GM08714 (cell line): ENCODE results near the gene E2F8.
"Not testable (repeated sequence)": the region's sequence is repeated elsewhere in the genome, so short reads cannot be mapped to it uniquely, and the experiment has no call there.

Experiments used
- H3K4me3 ChIP-seq: fragments of 200-500 bp; sonication (Bioruptor generic); 2 replicates; pipeline ENCODE4 v1.5.1; 2014; ENCODE audit warnings: mild to moderate bottlenecking, low read length, inconsistent platforms
- ZNF274 ChIP-seq: IDR thresholded peaks from 2 replicates; pipeline ENCODE4 v1.6.1; 2012; ENCODE audit warnings: mild to moderate bottlenecking, low read depth, low read length

The E2F8 gene, protein sequence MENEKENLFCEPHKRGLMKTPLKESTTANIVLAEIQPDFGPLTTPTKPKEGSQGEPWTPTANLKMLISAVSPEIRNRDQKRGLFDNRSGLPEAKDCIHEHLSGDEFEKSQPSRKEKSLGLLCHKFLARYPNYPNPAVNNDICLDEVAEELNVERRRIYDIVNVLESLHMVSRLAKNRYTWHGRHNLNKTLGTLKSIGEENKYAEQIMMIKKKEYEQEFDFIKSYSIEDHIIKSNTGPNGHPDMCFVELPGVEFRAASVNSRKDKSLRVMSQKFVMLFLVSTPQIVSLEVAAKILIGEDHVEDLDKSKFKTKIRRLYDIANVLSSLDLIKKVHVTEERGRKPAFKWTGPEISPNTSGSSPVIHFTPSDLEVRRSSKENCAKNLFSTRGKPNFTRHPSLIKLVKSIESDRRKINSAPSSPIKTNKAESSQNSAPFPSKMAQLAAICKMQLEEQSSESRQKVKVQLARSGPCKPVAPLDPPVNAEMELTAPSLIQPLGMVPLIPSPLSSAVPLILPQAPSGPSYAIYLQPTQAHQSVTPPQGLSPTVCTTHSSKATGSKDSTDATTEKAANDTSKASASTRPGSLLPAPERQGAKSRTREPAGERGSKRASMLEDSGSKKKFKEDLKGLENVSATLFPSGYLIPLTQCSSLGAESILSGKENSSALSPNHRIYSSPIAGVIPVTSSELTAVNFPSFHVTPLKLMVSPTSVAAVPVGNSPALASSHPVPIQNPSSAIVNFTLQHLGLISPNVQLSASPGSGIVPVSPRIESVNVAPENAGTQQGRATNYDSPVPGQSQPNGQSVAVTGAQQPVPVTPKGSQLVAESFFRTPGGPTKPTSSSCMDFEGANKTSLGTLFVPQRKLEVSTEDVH

DNA sequence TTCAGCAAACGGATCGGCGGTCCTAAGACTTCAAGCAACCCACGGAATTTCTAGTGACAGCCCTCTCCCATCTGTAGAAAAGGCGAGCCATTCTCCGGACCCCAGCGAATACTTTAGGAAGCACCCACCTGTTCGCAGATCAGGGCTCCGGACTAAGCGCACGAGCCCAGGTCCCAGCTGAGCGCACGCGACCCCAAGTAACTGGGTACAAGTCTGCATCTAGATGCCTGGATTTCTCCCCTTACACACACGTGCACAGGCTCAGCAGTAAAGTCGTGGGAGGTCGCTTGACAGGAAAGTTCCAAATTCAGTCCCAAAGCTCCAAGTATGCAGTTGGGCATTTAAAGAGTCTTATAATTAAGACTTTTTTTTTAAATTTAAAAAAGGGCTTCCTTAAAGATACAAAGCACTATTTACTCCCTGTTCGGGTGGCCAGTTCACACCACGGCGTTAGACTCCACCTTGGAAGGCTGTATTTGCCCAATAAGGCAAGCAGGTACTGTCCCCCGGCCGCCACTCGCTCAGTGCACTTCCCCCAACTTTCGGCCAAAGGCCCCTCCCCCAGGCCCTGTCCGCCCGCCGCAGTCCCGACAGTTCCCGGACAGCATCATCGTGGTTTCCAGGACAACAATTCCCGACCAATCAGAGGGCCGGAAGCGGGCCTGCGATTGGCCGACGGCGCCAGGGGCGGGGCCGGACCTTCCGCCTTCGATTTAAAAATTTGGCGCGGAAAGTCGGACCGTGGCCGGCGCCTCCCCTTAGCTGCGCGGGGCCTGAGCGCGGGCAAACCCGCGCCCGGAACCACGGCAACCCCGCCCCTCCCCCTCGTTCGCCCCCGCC, at the start of gene E2F8:
Gene E2F8, minus strand, starts transcription at position 526 of the 840 bp plus-strand sequence. CDS start 824 bp downstream, outside the sequence.
- peak within 1 kb of the TSS; percentile 88 for H3K4me3 ChIP-seq
- TF ChIP-seq ZNF274 = no peak

DNA sequence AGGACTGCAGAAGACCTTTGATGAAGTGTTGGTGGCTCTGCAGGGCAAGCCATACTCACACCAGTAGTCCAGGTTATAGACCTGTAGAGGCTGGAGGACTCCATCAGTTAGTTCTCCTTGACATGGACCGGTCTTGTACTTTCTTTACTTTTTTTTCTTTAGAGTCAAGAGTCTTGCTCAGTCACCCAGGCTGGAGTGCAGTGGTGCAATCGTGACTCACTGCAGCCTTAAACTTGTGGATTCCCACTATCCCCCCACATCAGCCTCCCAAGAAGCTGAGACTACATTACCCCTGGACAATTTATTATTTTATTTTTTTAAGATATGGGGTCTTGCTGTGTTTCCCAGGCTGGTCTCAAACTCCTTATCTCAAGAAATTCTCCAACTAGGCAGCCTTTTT, 49.6 kb upstream of the E2F8 start:
- no peak overlapping the region for H3K4me3 ChIP-seq
- TF ChIP-seq ZNF274 = no peak

DNA sequence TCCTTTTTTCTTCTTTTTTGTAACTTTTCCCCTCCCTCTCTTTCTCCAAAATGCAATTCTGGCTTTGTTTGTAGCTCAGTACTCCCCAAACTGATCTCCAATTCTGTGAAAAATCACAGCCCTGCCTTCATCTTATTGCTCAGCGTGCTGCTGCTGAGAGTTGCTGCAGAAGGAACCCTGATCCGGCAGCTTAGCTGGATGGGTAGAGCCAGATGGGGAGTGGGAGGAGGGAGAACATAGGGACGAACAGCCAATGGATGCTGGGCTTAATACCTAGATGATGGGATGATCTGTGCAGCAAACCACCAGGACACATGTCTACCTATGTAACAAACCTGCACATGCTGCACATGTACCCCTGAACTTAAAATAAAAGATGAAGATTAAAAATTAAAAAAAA, 47.5 kb upstream of the E2F8 start:
- H3K4me3 ChIP-seq = no peak overlapping the region
- TF ChIP-seq ZNF274 = no peak

DNA sequence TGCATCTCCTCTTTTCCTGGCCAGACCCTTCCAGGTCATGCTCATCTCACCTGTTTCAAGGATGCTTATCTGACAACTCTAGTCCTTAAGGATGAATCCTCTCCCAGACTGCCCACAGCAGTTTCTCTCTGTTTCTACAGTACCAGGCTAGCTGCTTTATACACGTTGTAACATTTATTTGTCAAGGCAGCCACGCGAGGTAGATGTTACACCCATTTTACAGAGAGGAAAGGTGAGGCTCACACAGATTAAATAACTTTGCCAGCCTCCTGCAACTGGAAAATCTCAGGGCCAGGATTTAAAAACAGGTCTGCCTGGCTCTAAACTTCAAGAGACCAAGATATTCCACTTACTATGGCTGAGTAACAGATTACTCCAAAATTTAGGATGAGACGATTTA, 45.7 kb upstream of the E2F8 start:
- no peak for TF ChIP-seq ZNF274
- no peak overlapping the region for H3K4me3 ChIP-seq

DNA sequence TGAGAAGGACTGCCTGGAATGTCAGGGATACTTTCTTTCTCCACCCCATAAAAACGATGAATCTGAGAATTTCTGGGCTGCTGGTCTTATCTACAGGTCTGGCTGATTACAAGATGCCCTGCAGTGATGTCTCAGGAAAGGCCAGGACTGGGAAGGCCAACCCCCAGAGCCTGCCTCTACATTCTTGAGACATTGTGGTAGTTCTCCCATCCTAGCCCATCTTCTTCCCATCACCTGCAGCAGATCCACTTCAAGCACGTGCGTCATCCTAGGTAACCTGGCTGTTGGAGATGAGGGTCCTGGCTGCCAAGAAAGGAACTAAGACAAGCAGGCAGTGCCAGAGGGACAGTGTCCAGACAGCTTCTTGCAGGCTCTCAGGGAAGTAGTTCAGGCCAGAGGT, 44.1 kb upstream of the E2F8 start:
- H3K4me3 ChIP-seq = no peak overlapping the region
- no peak for TF ChIP-seq ZNF274

DNA sequence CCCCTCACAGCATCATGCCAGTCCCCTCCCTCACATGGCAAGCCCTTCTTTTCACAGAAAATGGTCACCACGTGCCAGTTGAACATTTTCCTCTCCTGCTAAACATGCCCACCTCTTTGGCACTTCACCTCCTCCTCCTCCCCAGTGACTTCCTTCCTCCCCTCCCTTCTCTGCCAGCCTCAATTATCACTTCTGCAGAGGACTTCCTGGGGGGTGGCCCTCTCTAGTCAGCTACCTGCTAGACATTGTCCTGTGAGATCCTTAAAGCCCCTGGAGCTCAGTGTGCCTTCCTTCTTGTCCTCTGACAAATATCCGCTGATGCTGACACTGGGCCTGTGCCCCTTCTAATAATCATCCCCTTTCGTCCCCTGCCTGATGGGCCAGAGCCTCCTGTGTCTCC, 43.2 kb upstream of the E2F8 start:
- TF ChIP-seq ZNF274 = no peak

DNA sequence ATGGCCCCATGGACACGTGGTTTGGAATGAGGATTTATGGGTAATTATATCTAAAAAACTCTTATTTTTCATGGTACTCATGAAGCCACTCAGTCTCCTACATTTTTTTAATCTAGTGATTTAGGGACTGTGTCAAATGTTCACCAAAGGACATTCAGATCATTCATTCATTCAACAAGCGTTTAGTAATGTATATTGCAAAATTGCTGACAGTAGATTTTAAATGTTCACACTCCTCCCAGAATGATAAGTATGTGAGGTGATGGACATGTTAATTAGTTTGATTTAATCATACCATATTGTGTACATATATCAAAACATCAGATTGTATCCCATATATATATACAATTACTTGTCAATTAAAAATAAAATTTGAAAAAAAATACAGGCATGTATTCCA, 40.8 kb upstream of the E2F8 start:
- no peak for TF ChIP-seq ZNF274
- H3K4me3 ChIP-seq = no peak overlapping the region

More for the DNA sequence above, 43.2 kb upstream of the E2F8 start:
- no peak overlapping the region for H3K4me3 ChIP-seq

DNA sequence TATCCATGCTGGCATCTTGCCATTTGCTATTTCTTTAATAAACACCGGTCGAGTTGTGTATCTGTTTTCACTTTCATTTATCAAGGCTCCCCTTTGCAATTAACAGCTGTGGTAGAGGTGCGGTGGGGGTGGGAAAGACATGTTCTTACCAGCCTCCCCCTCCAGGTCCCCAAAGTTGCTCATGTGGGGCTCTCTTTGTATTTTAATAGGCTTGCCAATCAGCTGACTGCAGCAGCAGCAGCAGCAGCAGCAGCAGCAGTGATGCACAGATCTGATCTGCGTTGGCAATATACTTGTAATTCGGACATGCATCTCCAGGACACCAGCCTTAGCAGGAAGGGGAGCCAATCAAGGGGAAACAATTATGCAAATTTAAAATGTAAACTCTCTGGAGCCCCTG, 40.3 kb upstream of the E2F8 start:
- TF ChIP-seq ZNF274 = no peak
- H3K4me3 ChIP-seq = peak overlapping the region; percentile 8; the same call in 1 of the 2 replicates

DNA sequence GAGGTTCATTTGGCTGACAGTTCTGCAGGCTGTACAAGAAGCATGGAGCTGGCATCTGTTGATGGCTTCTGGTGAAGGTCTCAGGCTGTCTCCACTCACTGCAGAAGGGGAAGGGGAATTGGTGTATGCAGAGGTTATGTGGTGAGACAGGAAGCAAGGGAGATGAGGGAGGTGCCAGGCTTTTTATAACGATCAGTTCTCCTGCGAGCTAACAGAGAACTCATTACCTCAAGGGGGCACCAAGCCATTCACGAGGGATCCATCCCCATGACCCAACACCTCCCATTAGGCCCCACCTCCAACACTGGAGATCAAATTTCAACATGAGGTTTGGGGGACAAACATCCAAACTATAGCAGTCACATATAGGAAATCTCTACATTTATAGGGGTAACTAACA, 38.7 kb upstream of the E2F8 start:
- H3K4me3 ChIP-seq = no peak overlapping the region
- no peak for TF ChIP-seq ZNF274

DNA sequence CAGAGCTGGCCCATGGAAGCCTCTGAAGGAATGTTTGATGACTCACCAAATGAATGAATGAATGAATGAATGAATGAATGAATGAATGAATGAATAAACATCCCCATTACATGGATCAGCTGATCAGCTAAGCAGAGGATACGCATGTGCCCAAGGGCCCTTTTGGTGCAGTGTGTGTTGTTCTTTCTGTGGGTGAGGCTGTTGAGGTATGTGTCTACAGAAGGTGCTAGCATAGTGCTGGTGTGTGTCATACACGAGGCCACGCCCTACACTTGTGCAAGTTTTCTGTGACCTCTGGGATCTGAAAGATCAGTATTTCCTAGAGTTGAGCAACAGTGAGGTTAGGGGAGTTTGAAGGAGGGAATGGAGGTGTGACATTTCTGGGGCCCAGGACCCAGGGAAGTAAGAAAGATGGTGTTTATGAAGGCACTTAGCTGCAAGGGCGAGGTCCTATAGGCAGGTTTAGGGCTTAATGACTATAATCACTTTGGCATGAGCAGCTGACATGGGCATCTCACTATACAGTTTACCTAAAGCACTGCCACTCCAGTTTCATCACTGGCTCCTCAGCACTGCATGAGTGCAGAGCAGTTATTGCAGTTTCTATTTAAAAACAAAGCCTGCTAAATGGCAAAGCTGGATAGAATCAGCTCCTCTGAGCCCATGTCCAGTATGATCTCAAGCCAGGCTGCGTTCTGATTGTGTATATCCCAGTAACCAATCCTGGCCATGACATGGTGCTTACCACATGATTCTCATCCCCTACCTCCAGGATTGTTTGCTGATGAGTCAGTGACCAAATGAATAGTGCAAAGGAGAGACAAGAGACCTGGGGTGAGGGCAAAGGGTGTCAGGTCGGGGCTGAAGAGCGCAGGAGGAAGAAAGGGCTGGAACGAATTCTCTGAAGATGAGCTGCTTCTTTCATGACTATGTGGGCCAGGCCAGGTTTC, 36.4 kb upstream of the E2F8 start:
- no peak for TF ChIP-seq ZNF274
- no peak overlapping the region for H3K4me3 ChIP-seq

DNA sequence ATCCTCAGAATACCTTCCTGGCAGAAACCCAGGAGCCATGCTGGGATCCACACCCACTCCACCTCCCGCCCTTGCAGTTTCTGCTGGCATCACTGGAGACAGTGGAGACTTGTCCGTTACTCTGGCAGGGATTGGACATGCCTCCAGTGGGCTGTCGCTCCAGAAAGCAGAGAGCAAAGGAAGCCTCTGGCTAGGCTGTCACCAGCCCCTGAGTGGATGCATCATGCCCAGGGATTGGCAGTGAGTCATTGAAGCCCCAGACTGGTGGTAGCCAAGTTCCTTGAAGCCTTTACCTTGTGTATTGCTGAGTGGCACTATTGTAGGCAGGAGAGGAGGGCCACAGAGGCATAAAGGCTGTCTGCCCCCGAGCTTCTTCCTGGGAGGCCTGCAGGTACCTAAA, 34.8 kb upstream of the E2F8 start:
- TF ChIP-seq ZNF274 = no peak
- no peak overlapping the region for H3K4me3 ChIP-seq

DNA sequence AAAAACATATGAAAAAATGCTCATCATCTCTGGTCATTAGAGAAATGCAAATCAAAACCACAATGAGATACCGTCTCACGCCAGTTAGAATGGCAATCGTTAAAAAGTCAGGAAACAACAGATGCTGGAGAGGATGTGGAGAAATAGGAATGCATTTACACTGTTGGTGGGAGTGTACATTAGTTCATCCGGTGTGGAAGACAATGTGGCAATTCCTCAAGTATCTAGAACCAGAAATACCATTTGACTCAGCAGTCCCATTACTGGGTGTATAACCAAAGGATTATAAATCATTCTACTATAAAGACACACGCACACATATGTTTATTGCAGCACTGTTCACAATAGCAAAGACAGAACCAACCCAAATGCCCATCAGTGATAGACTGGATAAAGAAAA, 32.5 kb upstream of the E2F8 start:
- not testable (repeated sequence) for H3K4me3 ChIP-seq

DNA sequence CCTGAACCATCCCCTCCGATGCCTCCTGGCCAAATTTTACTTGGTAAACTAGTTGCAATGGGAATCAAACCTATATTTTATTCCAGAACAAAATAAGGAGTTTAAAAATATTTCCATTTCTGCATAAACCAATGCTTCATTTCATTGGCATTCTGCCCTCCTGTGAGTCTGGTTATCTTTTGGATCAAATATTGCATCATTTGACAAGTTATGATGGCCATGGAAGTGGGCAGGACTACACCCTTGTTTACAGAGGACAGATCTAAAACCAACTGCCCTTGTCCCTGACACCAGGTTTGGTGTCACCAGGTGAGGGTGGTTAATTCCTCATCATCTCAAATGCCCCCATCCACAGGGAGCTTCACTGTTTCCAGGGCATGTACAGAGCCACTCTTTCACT, 28.2 kb upstream of the E2F8 start:
- H3K4me3 ChIP-seq = no peak overlapping the region
- TF ChIP-seq ZNF274 = no peak

DNA sequence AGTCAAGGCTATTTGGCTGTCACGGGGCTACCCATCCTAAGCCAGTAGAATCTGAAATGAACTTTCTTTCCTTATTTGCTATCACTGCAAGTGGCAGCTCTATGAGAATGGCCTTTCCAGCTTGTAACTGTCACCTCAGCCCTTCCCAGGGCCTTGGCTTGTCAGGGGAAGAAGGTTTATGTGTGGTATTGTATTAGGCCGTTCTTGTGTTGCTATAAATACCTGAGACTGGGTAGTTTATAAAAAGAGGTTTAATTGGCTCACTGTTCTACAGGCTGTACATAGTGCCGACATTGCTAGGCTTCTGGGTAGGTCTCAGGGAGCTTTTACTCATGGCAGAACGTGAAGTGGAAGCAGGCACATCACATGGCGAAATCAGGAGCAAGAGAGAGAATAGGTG, 26.8 kb upstream of the E2F8 start:
- no peak for TF ChIP-seq ZNF274
- no peak overlapping the region for H3K4me3 ChIP-seq
